HG02885 (cell line): ENCODE measurements around the gene KLHL8.

ENCODE experiments used
- ATAC-seq: cut with Tn5 transposase; IDR thresholded peaks from one replicate; pipeline ENCODE4 v1.9.1; 2021; ENCODE audit warnings: mild to moderate bottlenecking; ENCODE audit not compliant: unreplicated experiment, poor library complexity

KLHL8 gene

DNA sequence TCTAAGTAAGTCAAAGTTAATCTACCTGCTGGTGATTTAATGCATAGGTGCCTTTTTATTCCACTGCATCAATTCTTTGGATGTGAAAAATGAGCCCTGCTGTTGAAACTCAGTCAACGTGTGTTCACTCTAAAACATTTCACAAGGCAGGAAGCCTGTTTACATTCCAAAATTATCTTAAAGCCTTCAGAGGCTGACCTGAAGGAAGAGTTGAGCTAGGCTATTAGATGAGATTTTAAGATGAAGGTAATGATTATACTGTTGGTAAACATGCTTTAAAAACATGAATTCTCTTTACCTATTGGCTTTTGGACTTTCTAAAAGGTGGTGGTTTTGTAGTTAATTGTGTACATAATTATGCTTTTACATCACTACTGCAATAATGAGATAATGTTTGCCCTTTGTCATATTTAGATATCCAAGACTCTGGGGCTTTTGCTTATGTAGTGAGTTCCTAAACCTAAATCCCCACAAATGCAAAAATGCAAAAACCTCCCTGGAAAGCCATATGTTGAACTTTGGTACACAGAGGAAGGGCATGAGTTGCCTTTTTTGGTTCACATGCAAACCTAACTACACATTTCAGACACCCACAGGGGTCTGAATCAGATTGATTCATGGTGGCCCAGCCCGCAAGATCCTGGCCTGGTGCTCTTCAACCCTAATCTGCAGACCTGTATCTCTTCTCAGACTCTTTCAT, 92.3 kb downstream of the KLHL8 start:
- ATAC-seq, result no peak

DNA sequence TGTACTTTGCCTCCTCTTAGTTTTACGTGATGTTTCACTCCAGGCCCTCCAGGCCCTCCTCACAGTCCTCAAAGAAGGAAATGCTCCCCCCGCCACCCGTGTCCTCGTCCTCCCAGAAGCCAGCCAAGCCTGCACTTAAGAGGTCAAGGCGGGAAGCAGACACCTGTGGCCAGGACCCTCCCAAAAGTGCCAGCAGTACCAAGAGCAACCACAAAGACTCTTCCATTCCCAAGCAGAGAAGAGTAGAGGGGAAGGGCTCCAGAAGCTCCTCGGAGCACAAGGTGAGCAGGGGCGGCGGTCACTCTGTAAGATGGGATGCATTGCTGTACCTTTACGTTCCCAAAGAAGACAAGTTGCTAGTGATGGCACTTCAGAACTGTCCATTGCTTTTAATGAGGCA, 94.4 kb downstream of the KLHL8 start:
- no peak for ATAC-seq

DNA sequence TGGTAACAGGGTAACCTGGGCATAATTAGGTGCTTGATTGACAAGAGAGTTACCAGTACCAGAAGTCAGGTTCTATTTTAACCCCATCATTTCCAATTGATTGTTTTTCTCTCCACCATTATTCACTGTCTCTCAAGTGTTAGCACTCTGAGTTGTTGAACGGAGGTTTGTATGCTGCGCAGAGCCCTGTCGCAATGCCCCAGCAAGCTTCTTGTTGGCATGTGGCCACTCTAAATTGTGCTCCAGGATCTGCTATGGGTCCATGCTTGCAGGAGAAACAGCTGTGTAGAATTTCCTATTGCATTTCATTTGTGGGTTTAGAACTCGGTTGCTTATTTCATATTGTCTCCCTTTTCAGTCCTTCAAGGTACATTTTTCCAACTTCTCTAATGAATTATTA, 98.2 kb downstream of the KLHL8 start:
- ATAC-seq, result no peak

DNA sequence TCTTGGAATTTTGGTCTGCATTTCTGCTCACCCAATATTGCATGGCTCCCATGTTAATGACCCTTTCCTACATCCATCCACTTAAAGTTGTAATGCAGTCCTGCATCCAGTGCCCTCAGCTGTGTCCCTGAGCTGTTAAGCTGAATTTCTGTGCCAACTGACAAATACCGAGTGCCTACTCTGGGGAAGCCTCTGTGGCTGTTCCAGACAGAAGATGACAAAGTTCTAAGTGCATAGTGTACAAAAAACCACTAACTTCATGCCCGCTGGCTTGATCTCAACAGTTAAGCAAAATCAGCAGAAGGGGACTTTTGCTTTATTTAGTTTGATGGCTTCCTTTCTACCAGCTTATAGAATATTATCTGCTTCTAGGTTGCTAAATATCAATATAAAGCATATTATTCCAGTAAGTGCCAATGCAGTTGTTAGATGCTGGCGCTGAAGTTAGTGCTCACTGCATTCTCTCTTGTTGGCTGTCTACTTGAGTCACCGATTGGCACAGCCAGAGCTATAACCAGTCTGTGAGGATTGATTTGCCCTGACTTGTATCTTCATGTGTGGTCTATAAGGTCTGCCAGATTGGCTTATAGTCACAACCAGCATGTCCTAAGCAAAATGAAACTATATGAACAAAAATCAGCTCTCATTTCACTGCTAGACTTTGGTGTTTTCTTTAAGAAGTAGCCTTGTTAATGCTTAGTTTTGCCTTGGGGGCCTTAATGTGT, 98.9 kb downstream of the KLHL8 start:
- no peak for ATAC-seq

DNA sequence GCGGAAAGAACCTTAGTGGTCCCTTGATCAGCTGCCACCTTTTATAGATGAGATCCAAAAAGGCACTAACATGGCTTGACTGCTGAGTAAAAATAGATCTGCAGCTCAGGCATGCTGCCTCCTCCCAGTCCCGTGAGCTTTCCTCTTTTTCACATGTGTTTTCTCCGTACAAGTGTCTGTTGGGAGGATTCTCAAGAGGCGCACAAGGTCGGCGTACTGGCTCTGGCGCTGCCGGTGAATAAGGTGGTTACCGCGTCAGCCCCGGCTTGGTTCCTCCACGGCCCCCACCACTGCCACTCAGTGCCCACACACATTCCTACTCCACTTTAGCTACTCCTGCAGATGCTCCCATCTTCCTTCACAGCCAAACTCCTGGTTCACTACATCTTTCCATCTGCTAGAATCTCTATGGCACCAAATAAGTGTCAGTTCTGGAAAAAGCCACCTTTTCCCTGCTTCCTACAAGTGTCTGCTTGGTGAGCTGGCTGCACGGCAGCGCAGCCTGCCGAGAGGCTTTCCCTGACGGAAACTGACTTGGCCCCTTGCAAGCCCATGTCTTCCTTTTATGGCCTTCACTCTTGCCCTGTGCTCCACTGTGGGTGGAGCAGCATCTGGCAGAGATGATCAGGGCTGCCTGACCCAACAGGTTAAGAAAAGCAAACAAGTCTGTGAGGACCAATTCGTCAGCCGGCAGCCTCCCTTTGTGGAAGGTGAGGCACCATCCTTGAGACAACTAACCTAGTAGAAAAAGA, 99.8 kb downstream of the KLHL8 start:
- ATAC-seq, result no peak

DNA sequence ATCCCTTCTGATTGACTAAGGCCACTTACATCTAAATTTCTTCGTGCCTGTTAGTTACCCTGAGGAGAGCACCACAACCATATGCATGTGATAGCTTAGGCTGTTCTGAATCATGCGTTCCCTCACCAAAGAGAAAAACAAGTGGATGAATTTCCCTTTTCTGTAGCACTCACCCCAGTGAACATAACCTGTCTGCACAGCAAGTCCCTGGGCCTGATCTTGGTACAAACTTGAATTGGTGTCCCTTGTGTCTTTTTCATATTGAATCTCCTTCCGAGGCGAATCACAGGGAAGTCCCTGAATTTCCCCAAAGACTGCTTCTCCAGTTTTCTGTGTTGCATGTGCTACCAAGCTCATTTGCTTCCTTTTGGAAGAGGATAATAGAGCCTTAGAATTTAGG, 100.4 kb downstream of the KLHL8 start:
- no peak for ATAC-seq

DNA sequence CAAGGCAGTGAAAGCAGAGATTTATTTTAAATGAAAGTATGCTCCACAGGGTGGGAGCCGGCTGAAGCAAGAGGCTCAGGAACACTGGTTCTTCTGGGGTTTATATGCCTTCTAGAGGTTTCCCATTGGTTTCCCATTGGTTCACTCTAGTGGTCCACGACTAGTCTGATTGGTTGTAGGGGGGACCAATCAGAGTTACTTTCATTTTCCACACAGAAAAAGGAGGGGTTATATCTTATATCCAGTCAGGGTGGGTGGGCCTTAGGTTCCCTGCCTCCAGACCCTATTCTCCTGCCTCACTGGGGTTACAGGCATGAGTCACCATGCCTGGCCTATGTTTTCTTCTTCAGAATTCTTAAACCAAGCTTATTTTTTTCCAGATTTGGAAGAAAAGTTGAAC, 101.6 kb downstream of the KLHL8 start:
- peak; percentile 43 for ATAC-seq

DNA sequence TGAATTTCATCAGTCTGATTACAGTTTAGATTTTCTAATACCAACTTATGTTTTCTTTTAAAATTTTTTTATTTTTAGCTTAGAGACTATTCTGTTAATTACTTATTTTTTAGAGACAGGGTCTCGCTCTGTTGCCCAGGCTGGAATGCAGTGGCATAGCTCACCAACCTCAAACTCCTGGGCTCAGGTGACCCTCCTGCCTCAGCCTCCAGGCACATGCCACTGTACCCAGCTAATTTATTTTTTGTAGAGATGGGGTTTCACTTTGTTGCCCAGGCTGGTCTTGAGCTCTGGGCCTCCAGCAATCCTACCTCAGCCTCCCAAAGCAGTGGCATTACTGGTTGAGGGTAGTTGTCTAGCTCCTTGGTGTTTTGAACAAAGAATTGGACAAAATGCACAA, 102.0 kb downstream of the KLHL8 start:
- no peak for ATAC-seq

DNA sequence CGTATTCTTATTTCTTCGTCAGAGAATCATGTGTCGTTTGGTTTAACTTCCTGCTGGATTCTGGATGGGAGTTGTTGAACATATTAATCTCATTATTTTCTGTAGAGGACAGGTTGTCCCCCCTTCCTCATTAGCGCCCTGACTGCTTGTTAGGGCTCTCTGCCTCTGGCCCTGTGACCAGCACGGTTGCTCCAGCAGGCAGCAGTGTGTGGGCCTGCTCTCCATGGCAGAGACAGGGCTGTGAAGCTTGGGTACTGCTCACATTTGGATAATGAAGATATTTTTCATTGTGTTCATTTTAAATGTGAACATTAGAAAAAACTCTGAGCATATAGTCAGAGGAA, 102.7 kb downstream of the KLHL8 start:
- ATAC-seq, result no peak

DNA sequence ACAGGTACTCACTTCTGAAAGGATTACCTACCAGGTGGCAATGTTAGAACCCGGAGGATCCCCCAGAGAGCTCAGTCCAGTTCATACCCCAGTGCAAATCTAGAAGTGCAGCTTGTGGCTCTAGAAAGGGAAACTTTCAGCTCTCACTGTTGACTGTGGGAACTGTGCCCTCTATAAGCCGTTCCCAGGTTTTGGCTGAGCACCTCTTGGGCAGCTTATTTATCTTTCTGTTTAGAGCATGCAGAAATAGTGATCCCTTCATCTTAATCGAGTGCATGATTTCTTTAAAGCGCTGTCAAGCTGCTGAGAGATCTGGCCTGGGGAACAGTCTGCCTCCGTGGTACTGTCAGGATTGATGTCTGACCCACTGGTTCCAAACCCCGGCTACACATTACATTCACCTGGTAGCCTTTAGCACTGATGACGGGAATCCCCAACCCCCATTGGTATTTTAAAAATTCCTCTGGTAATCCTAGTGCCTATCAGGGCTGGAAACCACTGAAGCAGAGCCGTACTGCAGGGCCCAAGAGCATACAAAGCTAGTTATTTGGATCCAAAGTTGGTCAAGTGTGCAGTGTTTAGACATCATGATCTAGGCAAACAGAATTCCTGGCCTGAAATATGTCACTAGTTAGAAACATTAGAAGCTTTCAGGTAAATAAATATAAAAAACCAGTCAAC, 103.2 kb downstream of the KLHL8 start:
- no peak for ATAC-seq

DNA sequence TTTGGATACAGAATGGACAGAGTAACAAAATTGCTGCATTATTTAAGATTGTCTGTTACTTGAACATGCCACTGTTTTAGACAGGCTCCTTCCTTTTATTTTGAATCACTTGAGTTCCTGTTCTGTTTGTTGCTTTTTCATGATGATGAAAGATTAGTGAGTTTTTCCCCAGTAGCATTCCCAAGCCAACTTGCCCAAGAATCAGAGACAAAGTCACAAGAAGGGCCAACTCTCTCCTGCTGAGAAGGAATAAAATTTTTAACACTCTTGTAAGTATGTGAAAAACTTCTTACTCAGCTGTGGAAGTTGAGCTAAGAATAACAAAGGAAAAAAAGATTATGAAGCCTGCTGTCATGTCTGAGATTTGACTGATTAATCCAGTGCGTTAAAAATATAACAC, 104.2 kb downstream of the KLHL8 start:
- ATAC-seq, result no peak

DNA sequence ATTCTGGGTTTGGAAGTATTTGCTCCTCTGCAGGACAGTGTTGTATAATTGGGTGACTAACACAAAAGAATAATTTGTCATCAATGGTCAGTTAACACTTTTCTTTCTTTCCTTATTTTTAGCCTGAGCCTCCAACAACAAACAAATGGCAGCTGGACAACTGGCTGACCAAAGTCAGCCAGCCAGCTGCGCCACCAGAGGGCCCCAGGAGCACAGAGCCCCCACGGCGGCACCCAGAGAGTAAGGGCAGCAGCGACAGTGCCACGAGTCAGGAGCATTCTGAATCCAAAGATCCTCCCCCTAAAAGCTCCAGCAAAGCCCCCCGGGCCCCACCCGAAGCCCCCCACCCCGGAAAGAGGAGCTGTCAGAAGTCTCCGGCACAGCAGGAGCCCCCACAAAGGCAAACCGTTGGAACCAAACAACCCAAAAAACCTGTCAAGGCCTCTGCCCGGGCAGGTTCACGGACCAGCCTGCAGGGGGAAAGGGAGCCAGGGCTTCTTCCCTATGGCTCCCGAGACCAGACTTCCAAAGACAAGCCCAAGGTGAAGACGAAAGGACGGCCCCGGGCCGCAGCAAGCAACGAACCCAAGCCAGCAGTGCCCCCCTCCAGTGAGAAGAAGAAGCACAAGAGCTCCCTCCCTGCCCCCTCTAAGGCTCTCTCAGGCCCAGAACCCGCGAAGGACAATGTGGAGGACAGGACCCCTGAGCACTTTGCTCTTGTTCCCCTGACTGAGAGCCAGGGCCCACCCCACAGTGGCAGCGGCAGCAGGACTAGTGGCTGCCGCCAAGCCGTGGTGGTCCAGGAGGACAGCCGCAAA, 106.0 kb downstream of the KLHL8 start:
- ATAC-seq, result no peak

DNA sequence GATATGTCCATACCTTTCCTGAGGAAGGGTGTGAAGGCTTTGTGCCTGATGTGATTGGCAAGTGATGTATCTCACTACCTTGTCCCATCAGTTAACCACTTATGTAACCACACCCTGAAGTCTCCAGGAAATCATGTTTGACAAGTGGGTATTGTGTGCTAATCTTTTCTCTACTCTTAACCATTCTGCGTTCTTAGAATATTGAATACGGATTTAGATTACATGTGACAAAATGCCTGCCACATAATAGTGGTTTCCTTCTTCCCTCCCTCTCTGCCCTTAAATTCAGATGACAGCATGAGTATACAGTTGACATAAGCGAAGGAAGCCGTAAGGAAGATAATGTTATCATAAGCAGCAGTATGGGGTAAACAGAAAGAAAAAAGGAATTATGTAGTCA, 108.4 kb downstream of the KLHL8 start:
- no peak for ATAC-seq
